Osteocyte (in vitro differentiated cells): ENCODE data around the gene RNU5B-1. TPM values are rescaled to one million over a fixed set of nuclear protein-coding genes. Genes with fewer than 3 reads are reported as not detected.

Experiments
- DNase-seq: peaks from one replicate; pipeline ENCODE4 v3.0.0; 2021; ENCODE audit warnings: mixed read lengths; ENCODE audit not compliant: unreplicated experiment; ENCODE audit errors: extremely low spot score
- H3K27ac Mint-ChIP-seq: one replicate; pipeline ENCODE4 v1.8.0; 2021; ENCODE audit warnings: mild to moderate bottlenecking, mixed read lengths; ENCODE audit not compliant: unreplicated experiment
- H3K27me3 Mint-ChIP-seq: one replicate; pipeline ENCODE4 v1.8.0; 2021; ENCODE audit warnings: mixed read lengths; ENCODE audit not compliant: unreplicated experiment
- H3K36me3 Mint-ChIP-seq: one replicate; pipeline ENCODE4 v1.8.0; 2021; ENCODE audit warnings: mixed read lengths; ENCODE audit not compliant: unreplicated experiment
- H3K4me1 Mint-ChIP-seq: one replicate; pipeline ENCODE4 v1.8.0; 2021; ENCODE audit warnings: mixed read lengths; ENCODE audit not compliant: unreplicated experiment
- H3K4me3 Mint-ChIP-seq: one replicate; pipeline ENCODE4 v1.8.0; 2021; ENCODE audit warnings: mild to moderate bottlenecking, moderate library complexity, mixed read lengths; ENCODE audit not compliant: unreplicated experiment
- H3K9me3 Mint-ChIP-seq: one replicate; pipeline ENCODE4 v1.8.0; 2021; ENCODE audit warnings: mixed read lengths; ENCODE audit not compliant: unreplicated experiment
- CTCF ChIP-seq: fragments of 200-600 bp; sonication (generic); IDR thresholded peaks from 2 replicates; pipeline ENCODE4 v1.5.0; 2021; ENCODE audit warnings: antibody characterized with exemption, mild to moderate bottlenecking, moderate library complexity
- total RNA-seq: library from RNA; stranded (reverse); gene quantifications from 2 replicates; pipeline ENCODE4 v1.2.1, GENCODE V29; 2021

The RNU5B-1 gene
- total RNA-seq, 1 donor from 2014 or later: 18.5 TPM

- Mint-ChIP-seq H3K4me3 (no peak overlapping the region), H3K27me3 (no peaks in the 10 kb centered on the region), H3K36me3 (no peaks in the 10 kb centered on the region), H3K9me3 (no peaks in the 10 kb centered on the region), H3K4me1 (peaks cover 30% of the 10 kb centered on the region), H3K27ac (no peak overlapping the region)
- no peak for TF ChIP-seq CTCF
- DNase-seq: no peak
Observed at GRCh38 chr15:65300924-65301441, 3.5 kb upstream of the RNU5B-1 start.

- no peak for DNase-seq
- TF ChIP-seq CTCF: no peak
- Mint-ChIP-seq H3K4me1 (peaks cover 32% of the 10 kb centered on the region), H3K9me3 (no peaks in the 10 kb centered on the region), H3K27ac (no peak overlapping the region), H3K4me3 (no peak overlapping the region), H3K36me3 (no peaks in the 10 kb centered on the region), H3K27me3 (no peaks in the 10 kb centered on the region)
Observed at GRCh38 chr15:65302061-65302460, 2.4 kb upstream of the RNU5B-1 start.

- Mint-ChIP-seq H3K36me3 (no peaks in the 10 kb centered on the region), H3K4me3 (peak overlapping the region; percentile 84), H3K27ac (peak overlapping the region; percentile 98), H3K27me3 (no peaks in the 10 kb centered on the region), H3K4me1 (peaks cover 24% of the 10 kb centered on the region), H3K9me3 (no peaks in the 10 kb centered on the region)
- no peak for TF ChIP-seq CTCF
- no peak for DNase-seq
Observed at GRCh38 chr15:65303687-65304380, 643 bp upstream of the RNU5B-1 start.

- Mint-ChIP-seq H3K27ac (peak overlapping the region; percentile 98), H3K27me3 (no peaks in the 10 kb centered on the region), H3K4me3 (peak overlapping the region; percentile 84), H3K36me3 (no peaks in the 10 kb centered on the region), H3K4me1 (peaks cover 29% of the 10 kb centered on the region), H3K9me3 (no peaks in the 10 kb centered on the region)
- no peak for DNase-seq
- TF ChIP-seq CTCF: no peak
Observed at GRCh38 chr15:65305150-65305758, 777 bp downstream of the RNU5B-1 start.

GRCh38 chr15:65305776-65306175 lies 1.3 kb downstream of the RNU5B-1 start:
- no peak overlapping the region for H3K27ac Mint-ChIP-seq
- no peaks in the 10 kb centered on the region for H3K9me3 Mint-ChIP-seq
- H3K4me3 Mint-ChIP-seq: no peak overlapping the region
- H3K36me3 Mint-ChIP-seq: no peaks in the 10 kb centered on the region
- no peak for TF ChIP-seq CTCF
- DNase-seq: no peak
- peaks cover 29% of the 10 kb centered on the region for H3K4me1 Mint-ChIP-seq
- H3K27me3 Mint-ChIP-seq: no peaks in the 10 kb centered on the region
